K562 (cell line): ENCODE measurements around the gene DNMBP. TPM values are rescaled to one million over a fixed set of nuclear protein-coding genes. Genes with fewer than 3 reads are reported as not detected.

Source experiments
- ATAC-seq: fragments of 200-7000 bp; cut with Tn5 transposase; 3 replicates; pipeline ENCODE4 v1.9.1; 2020; ENCODE audit warnings: moderate library complexity
- BruUV-seq: library from RNA; stranded (reverse); fragments of 400-500 nt; replicated peaks from 2 replicates; lab custom pipeline; 2021; lab: Mats Ljungman, UMichigan
- CTCF ChIA-PET: fragments of 300-600 bp; formaldehyde crosslinking; extraction: SDS; loops from one replicate; lab custom pipeline; 2021; ENCODE audit warnings: low intra/inter-chr PET ratio; lab: Yijun Ruan, JAX
- POLR2A ChIA-PET: fragments of 300-600, 350-650 bp; sonication (Branson Sonifier 250); formaldehyde crosslinking; extraction: SDS; loops from one replicate; lab custom pipeline; 2021; ENCODE audit warnings: antibody characterized with exemption, inconsistent platforms; lab: Yijun Ruan, JAX
- DNase-seq, 4 experiments: peaks; one replicate each; pipeline versions ENCODE4 v3.0.0 to v3.0.0-alpha.2; 2011 to 2018; ENCODE audit warnings: low spot score in 3 of 4, mixed read lengths in 3 of 4; ENCODE audit errors: extremely low read depth in 1 of 4
- FAIRE-seq: peaks from 2 replicates; lab custom pipeline; 2011; peaks lifted over from hg19 to GRCh38; lab: Jason Lieb, UNC
- H2AFZ ChIP-seq: 2 replicates; pipeline ENCODE4 v1.6.0; 2011; ENCODE audit warnings: low read depth, low read length, control low read depth, inconsistent platforms
- H3K27ac ChIP-seq: fragments of 200-600 bp; 3 replicates; pipeline ENCODE4 v1.8.0; 2011; ENCODE audit warnings: low read depth, mild to moderate bottlenecking, control low read depth, inconsistent platforms, low read length, moderate library complexity, mixed read lengths; ENCODE audit errors: extremely low read depth
- H3K27me3 ChIP-seq, 2 experiments: fragments of 300-600 bp in 1 of 2; 2 replicates in 1 of 2; 3 replicates in 1 of 2; pipeline versions ENCODE4 v1.6.0 to v1.8.0; 2011; ENCODE audit warnings: inconsistent platforms in 2 of 2, low read length in 2 of 2, mild to moderate bottlenecking in 1 of 2, mixed read lengths in 1 of 2, moderate library complexity in 1 of 2; ENCODE audit not compliant: control insufficient read depth in 2 of 2, insufficient read depth in 2 of 2
- H3K36me3 ChIP-seq: fragments of 300-600 bp; 3 replicates; pipeline ENCODE4 v1.8.0; 2011; ENCODE audit warnings: mild to moderate bottlenecking, low read length, inconsistent platforms; ENCODE audit not compliant: control insufficient read depth, insufficient read depth
- H3K4me1 ChIP-seq, 2 experiments: fragments of 200-600 bp in 1 of 2; replicated peaks in 1 of 2; 2 replicates in 1 of 2; 3 replicates in 1 of 2; pipeline versions ENCODE4 v1.5.1 to v1.8.0; 2011; ENCODE audit warnings: inconsistent platforms in 2 of 2, low read length in 2 of 2, mild to moderate bottlenecking in 1 of 2, mixed read lengths in 1 of 2, moderate library complexity in 1 of 2; ENCODE audit not compliant: control insufficient read depth in 2 of 2, insufficient read depth in 2 of 2
- H3K4me2 ChIP-seq: 2 replicates; pipeline ENCODE4 v1.6.1; 2011; ENCODE audit warnings: low read length, control low read depth, inconsistent platforms, mixed read lengths; ENCODE audit not compliant: insufficient read depth
- H3K4me3 ChIP-seq: fragments of 200-600 bp; sonication (generic), shearing (Covaris generic); 2 replicates; pipeline ENCODE4 v1.5.1; 2016; ENCODE audit warnings: control low read depth, inconsistent platforms
- H3K79me2 ChIP-seq: fragments of 200-600 bp; 3 replicates; pipeline ENCODE4 v1.8.0; 2011; ENCODE audit warnings: low read length, inconsistent platforms; ENCODE audit not compliant: control insufficient read depth, insufficient read depth
- H3K9ac ChIP-seq, 2 experiments: 2 replicates each; pipeline versions ENCODE4 v1.6.0 to v1.6.1; 2011; ENCODE audit warnings: low read depth in 2 of 2, low read length in 2 of 2, control low read depth in 1 of 2, inconsistent platforms in 1 of 2, mild to moderate bottlenecking in 1 of 2, mixed read lengths in 1 of 2; ENCODE audit not compliant: insufficient read depth in 1 of 2
- H3K9me1 ChIP-seq: one replicate; pipeline ENCODE4 v1.6.0; 2011; ENCODE audit warnings: inconsistent platforms, mild to moderate bottlenecking, low read length, moderate library complexity; ENCODE audit not compliant: control insufficient read depth, insufficient read depth
- H3K9me3 ChIP-seq: replicated peaks from 2 replicates; pipeline ENCODE4 v1.5.1; 2011; ENCODE audit warnings: low read depth, low read length, inconsistent platforms; ENCODE audit not compliant: control insufficient read depth, insufficient read depth
- H4K20me1 ChIP-seq: replicated peaks from 2 replicates; pipeline ENCODE4 v1.6.1; 2011; ENCODE audit warnings: low read length, inconsistent platforms, mixed read lengths; ENCODE audit not compliant: control insufficient read depth, insufficient read depth
- CBFA2T3 ChIP-seq: fragments of 450-650 bp; IDR thresholded peaks from 2 replicates; pipeline ENCODE4 v1.6.1; 2017
- CREBBP ChIP-seq: IDR thresholded peaks from one replicate; pipeline ENCODE4 v1.6.1; 2012; ENCODE audit warnings: low read depth, mild to moderate bottlenecking, control low read depth, inconsistent platforms, low read length
- CTCF ChIP-seq, 3 experiments: IDR thresholded peaks in 2 of 3; conservative IDR thresholded peaks in 1 of 3; 2 replicates each; pipeline ENCODE4 v1.5.1; 2011 to 2012; ENCODE audit warnings: low read length in 3 of 3, mild to moderate bottlenecking in 3 of 3, control low read depth in 2 of 3, improper control_type of control experiment in 1 of 3, inconsistent platforms in 1 of 3, low read depth in 1 of 3, mixed read lengths in 1 of 3, moderate library complexity in 1 of 3; ENCODE audit not compliant: insufficient read depth in 2 of 3
- CXXC5 ChIP-seq: fragments of 250-450 bp; sonication (Bioruptor Pico); IDR thresholded peaks from 2 replicates; pipeline ENCODE4 v1.8.0; 2022; ENCODE audit warnings: inconsistent platforms, mild to moderate bottlenecking, moderate library complexity
- GTF2F1 ChIP-seq: IDR thresholded peaks from 2 replicates; pipeline ENCODE4 v1.6.1; 2011; ENCODE audit warnings: low read depth, low read length, improper control_type of control experiment
- TBP ChIP-seq: optimal IDR thresholded peaks from 2 replicates; pipeline ENCODE3; 2011; ENCODE audit warnings: low read depth, low read length, improper control_type of control experiment
- ZNF655 ChIP-seq: fragments of 250-450 bp; sonication (Bioruptor Pico); IDR thresholded peaks from 2 replicates; pipeline ENCODE4 v1.5.0; 2021
- WGBS: fragments of 100-300 bp; shearing (Covaris generic); methylation state at CpG from one replicate; pipeline ENCODE4 v1.1.6; 2016; ENCODE audit warnings: low coverage, mixed read lengths; ENCODE audit not compliant: insufficient coverage; ENCODE audit errors: missing lambda C conversion rate; 5-methylcytosine and 5-hydroxymethylcytosine counted together
- in situ Hi-C: fragments of 300-500 bp; cut with MboI; formaldehyde crosslinking; loops from 4 replicates; pipeline ENCODE4 v1.15.0; 2018; ENCODE audit warnings: inconsistent platforms, mixed read lengths
- intact Hi-C: fragments of 100-400 bp; cut with micrococcal nuclease; formaldehyde crosslinking; loops from 2 replicates; pipeline ENCODE4 v1.14.2; 2022
- polyA plus RNA-seq, 8 experiments: library from polyadenylated mRNA; depleted of rRNA in 4 of 8; stranded (reverse) in 5 of 8; unstranded in 3 of 8; fragments of >200 nt; fragmentation: Nextera tagmentation in 2 of 8; fragmentation: Illumina TruSeq in 1 of 8; extraction: Ambion mirVana in 2 of 8; extraction: Trizol in 1 of 8; gene quantifications; 2 replicates each; pipeline versions ENCODE4 v1.2.1 to v1.2.3, GENCODE V29; 2011 to 2014; ENCODE audit warnings: inconsistent platforms in 1 of 8, missing spikeins in 1 of 8
- total RNA-seq, 7 experiments: library from RNA; depleted of rRNA in 6 of 7; stranded (reverse); fragments of >200 nt in 6 of 7; fragmentation: Illumina TruSeq in 2 of 7; extraction: Trizol in 2 of 7; gene quantifications; 2 replicates each; pipeline versions ENCODE4 v1.2.1 to v1.2.3, GENCODE V29; 2011 to 2021; ENCODE audit warnings: low replicate concordance in 1 of 7
- TF ChIP-seq, protein P1 (sequence below): sonication (generic); formaldehyde crosslinking; IDR thresholded peaks from 2 replicates; pipeline ENCODE4 v1.9.0; 2022; ENCODE audit warnings: mild to moderate bottlenecking, missing genetic modification reagents

DNMBP gene
- total and polyA plus RNA-seq, 9 of the 15 experiments (the other 6 are each of a cell fraction or from before 2014, with no cell fraction given): 0.83 to 3.7 (median 2.2) TPM

DNA sequence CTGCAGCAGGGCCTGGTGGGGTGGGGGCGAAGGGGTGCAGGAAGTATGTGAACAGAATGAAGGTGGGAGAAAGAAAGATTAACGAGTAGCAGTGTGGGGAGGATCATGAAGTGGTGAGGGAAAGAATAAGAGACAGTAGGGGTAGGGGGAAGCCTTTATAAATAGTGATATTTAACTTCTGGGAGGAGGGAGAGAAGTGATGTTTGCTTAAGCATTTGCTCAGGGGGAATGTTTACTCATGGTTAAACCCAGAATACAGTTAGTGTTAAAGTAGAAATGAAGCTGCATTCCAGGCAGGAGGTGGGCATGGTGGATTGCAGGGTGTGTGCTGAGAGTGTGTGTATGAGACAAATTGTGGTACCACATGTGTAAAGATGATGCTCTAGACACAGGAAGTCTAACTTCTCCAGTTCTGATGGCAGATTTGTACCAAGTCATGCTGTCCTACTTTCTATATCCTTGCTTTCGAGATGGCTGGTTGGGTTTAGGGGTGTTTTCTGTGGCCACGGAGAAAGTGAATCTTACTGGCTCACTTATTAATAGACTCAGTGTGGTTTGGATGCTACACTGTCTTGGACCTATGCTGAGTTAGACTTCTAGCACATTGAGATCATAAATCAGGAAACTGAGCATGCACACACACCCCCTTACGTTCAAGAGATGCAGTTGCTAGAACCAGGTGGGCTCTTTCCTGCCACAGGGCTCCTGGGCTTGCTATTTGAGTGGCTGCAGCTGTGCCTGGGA lies 10.6 kb upstream of the DNMBP start (continued):
- TF ChIP-seq, protein P1, sequence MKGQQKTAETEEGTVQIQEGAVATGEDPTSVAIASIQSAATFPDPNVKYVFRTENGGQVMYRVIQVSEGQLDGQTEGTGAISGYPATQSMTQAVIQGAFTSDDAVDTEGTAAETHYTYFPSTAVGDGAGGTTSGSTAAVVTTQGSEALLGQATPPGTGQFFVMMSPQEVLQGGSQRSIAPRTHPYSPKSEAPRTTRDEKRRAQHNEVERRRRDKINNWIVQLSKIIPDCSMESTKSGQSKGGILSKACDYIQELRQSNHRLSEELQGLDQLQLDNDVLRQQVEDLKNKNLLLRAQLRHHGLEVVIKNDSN: no peak
- TF ChIP-seq GTF2F1: no peak
- TF ChIP-seq ZNF655 (CRISPR knock-in tag): no peak
- TF ChIP-seq CBFA2T3: no peak
- TF ChIP-seq CREBBP: no peak
- TF ChIP-seq CXXC5 (CRISPR knock-in tag): no peak

DNA sequence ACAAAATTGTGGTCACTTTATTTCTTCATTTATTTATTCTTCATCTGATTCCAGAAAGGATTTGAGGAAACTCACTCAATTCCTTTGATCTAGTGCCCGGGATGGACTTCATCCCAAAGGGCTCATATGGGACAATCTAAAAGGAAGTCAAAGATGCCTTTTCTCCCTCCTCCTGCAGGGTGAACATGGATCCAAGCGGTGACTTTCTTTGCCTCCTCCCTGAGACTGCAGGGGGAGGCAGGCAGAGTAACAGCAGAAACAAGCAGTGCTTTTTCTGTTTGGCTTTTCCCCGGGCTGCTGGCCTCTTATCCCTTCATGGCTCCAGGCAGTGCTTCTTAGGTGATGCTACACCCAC lies 10.0 kb upstream of the DNMBP start:
- no peak overlapping the region for H3K4me3 ChIP-seq
- ATAC-seq (no peak), FAIRE-seq (no peak), DNase-seq (no peak)
- H2AFZ ChIP-seq: no peak overlapping the region
- intact Hi-C loops (no loop called here), in situ Hi-C loops (no loop called here)
- ChIA-PET POLR2A (no interaction called here), CTCF (no interaction called here)
- H3K27me3 ChIP-seq: peaks cover 2 to 14% of the 10 kb centered on the region in 2 experiments; a peak in 2 of 5 replicates
- no peaks in the 10 kb centered on the region for H3K9me1 ChIP-seq
- BruUV-seq: no TSS peak
- H3K9ac ChIP-seq: no peak overlapping the region
- no peaks in the 10 kb centered on the region for H3K36me3 ChIP-seq
- peaks cover 0 to 4% of the 10 kb centered on the region in 2 experiments; a peak in 2 of 5 replicates for H3K4me1 ChIP-seq
- no peak for TF ChIP-seq TBP
- TF ChIP-seq CTCF (IDR thresholded peaks at IDR 0.05 in 2 of 3, conservative IDR thresholded peaks at IDR 0.05 in 1 of 3; ENCODE audit: insufficient read depth in 2 of 3, low read depth in 1 of 3, low read length in 3 of 3): 0 out of 6 replicates have a peak, but pooled peaks of 1 of the 3 experiments have one; percentile 7
- no peaks in the 10 kb centered on the region for H4K20me1 ChIP-seq
- WGBS: 0% methylated on average over 3 of the region's 3 CpGs
- no peak overlapping the region for H3K27ac ChIP-seq
- no peak overlapping the region for H3K4me2 ChIP-seq
- H3K9me3 ChIP-seq: no peaks in the 10 kb centered on the region
- no peaks in the 10 kb centered on the region for H3K79me2 ChIP-seq
